Gastrocnemius medialis (tissue), 4 donors: ENCODE results near the gene GALNT6. TPM values are rescaled to one million over a fixed set of nuclear protein-coding genes. Genes with fewer than 3 reads are reported as not detected.
"Not testable (repeated sequence)": the region's sequence is repeated elsewhere in the genome, so short reads cannot be mapped to it uniquely, and the experiment has no call there.

ENCODE experiments used
- ATAC-seq, 2 donors: fragments of 150-250 bp; one replicate each; pipeline ENCODE4 v1.9.1; 2016
- DNase-seq, 2 donors: peaks; one replicate each; pipeline ENCODE4 v3.0.0-alpha.2; 2019
- H3K27ac ChIP-seq, 4 donors: fragments of 200-600 bp; sonication (generic); 1 replicate in 1 of 4; 2 replicates in 3 of 4; pipeline ENCODE4 v1.5.1; 2016 to 2018; ENCODE audit warnings: mild to moderate bottlenecking in 2 of 4, moderate library complexity in 1 of 4
- H3K27me3 ChIP-seq, 3 donors: fragments of 200-600 bp; sonication (generic) in 2 of 3; 1 replicate in 1 of 3; 2 replicates in 2 of 3; pipeline versions ENCODE4 v1.5.1 to v1.6.0; 2016 to 2019; ENCODE audit warnings: mild to moderate bottlenecking in 1 of 3, moderate library complexity in 1 of 3
- H3K36me3 ChIP-seq, 2 donors: fragments of 200-600 bp; sonication (generic) in 1 of 2; one replicate each; pipeline ENCODE4 v1.5.1; 2017 to 2018
- H3K4me1 ChIP-seq, 2 donors: fragments of 200-600 bp; sonication (generic) in 1 of 2; one replicate each; pipeline ENCODE4 v1.5.1; 2016 to 2017; ENCODE audit warnings: mild to moderate bottlenecking in 2 of 2
- H3K4me3 ChIP-seq, 4 donors: fragments of 200-600 bp; sonication (generic) in 3 of 4; 1 replicate in 1 of 4; 2 replicates in 3 of 4; pipeline ENCODE4 v1.5.1; 2016 to 2019; ENCODE audit warnings: mild to moderate bottlenecking in 2 of 4
- H3K9me3 ChIP-seq, 3 donors: fragments of 200-600 bp; sonication (generic) in 2 of 3; 1 replicate in 1 of 3; 2 replicates in 2 of 3; pipeline ENCODE4 v1.5.1; 2016 to 2019
- POLR2A ChIP-seq, 2 donors: fragments of 450-650 bp; IDR thresholded peaks; one replicate each; pipeline ENCODE4 v1.6.1; 2017; ENCODE audit warnings: antibody characterized with exemption in 2 of 2, mild to moderate bottlenecking in 2 of 2, moderate library complexity in 2 of 2
- in situ Hi-C, 4 donors: fragments of 200-750 bp; cut with MboI; loops; one replicate each; pipeline versions ENCODE4 v1.15.0 to v1.8.0; 2017; ENCODE audit warnings: low sequenced_read_pairs in 4 of 4
- intact Hi-C: fragments of 100-400 bp; cut with DNase I; formaldehyde crosslinking; loops from one replicate; pipeline ENCODE4 v1.15.1; 2023; ENCODE audit warnings: low total_unique reads
- total RNA-seq, 4 donors: library from RNA; depleted of rRNA; stranded (reverse); fragments of >200 nt; gene quantifications; one replicate each; pipeline versions ENCODE4 v1.1.0 to v1.2.3, GENCODE V29; 2016
- TF ChIP-seq, protein P1 (sequence below), 5 experiments: fragments of 450-650 bp in 3 of 5; fragments of 200-600 bp in 2 of 5; sonication (generic) in 2 of 5; IDR thresholded peaks in 4 of 5; conservative IDR thresholded peaks in 1 of 5; 1 replicate in 4 of 5; 2 replicates in 1 of 5; pipeline ENCODE4 v1.5.1; 2016 to 2019; ENCODE audit warnings: antibody characterized with exemption in 5 of 5, mild to moderate bottlenecking in 3 of 5, moderate library complexity in 3 of 5

GALNT6 gene
- total RNA-seq, 4 donors from 2014 or later = 0.24 to 0.51 (median 0.37) TPM

DNA sequence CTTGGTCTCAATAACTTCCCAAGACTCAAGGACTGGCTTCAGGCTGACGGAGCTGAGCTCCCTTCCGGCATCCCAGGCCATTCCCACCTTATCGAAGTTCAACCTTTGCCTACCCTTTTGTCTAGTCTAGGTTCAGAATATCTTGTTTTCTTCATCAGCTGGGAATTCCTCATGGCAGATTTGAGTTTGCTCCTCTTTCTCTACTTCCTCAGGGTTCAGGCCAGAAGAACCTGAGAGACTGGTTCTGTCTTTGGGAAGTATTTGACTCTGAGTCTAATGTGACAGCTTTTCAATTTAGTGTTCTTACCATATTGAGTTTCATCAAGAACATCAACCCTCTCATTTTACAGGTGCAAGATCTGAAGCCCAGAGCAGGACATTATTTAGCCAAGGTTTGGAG, 69.3 kb downstream of the GALNT6 start:
- Histone ChIP-seq H3K9me3 (no peaks in the 10 kb centered on the region), H3K4me1 (peaks cover 0 to 2% of the 10 kb centered on the region in 2 donors), H3K27me3 (no peaks in the 10 kb centered on the region), H3K4me3 (no peak overlapping the region), H3K27ac (no peak overlapping the region), H3K36me3 (no peaks in the 10 kb centered on the region)
- intact Hi-C loops = no loop called here
- ATAC-seq (no peak), DNase-seq (no peak)
- TF ChIP-seq, protein P1, sequence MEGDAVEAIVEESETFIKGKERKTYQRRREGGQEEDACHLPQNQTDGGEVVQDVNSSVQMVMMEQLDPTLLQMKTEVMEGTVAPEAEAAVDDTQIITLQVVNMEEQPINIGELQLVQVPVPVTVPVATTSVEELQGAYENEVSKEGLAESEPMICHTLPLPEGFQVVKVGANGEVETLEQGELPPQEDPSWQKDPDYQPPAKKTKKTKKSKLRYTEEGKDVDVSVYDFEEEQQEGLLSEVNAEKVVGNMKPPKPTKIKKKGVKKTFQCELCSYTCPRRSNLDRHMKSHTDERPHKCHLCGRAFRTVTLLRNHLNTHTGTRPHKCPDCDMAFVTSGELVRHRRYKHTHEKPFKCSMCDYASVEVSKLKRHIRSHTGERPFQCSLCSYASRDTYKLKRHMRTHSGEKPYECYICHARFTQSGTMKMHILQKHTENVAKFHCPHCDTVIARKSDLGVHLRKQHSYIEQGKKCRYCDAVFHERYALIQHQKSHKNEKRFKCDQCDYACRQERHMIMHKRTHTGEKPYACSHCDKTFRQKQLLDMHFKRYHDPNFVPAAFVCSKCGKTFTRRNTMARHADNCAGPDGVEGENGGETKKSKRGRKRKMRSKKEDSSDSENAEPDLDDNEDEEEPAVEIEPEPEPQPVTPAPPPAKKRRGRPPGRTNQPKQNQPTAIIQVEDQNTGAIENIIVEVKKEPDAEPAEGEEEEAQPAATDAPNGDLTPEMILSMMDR (IDR thresholded peaks at IDR 0.05 in 4 of 5, conservative IDR thresholded peaks at IDR 0.05 in 1 of 5) = no peak
- TF ChIP-seq POLR2A (IDR thresholded peaks at IDR 0.05) = no peak
- in situ Hi-C loops = no loop called here

- TF ChIP-seq POLR2A (IDR thresholded peaks at IDR 0.05) = no peak
- TF ChIP-seq, protein P1 (IDR thresholded peaks at IDR 0.05 in 4 of 5, conservative IDR thresholded peaks at IDR 0.05 in 1 of 5) = no peak
- H3K9me3 ChIP-seq = no peaks in the 10 kb centered on the region
- ATAC-seq (no peak), DNase-seq (no peak)
- intact Hi-C loops = no loop called here
- no peak overlapping the region for H3K4me3 ChIP-seq
- in situ Hi-C loops = no loop called here
- no peaks in the 10 kb centered on the region for H3K4me1 ChIP-seq
- no peak overlapping the region for H3K27ac ChIP-seq
- H3K27me3 ChIP-seq = no peaks in the 10 kb centered on the region
- H3K36me3 ChIP-seq = no peaks in the 10 kb centered on the region
Measured at GRCh38 chr12:51320695-51321320, 70.4 kb downstream of the GALNT6 start.

GRCh38 chr12:51320311-51320694, 70.9 kb downstream of the GALNT6 start:
- Histone ChIP-seq H3K4me3 (no peak overlapping the region), H3K4me1 (no peaks in the 10 kb centered on the region), H3K36me3 (no peaks in the 10 kb centered on the region), H3K27me3 (no peaks in the 10 kb centered on the region), H3K9me3 (no peaks in the 10 kb centered on the region), H3K27ac (no peak overlapping the region)
- intact Hi-C loops (no loop called here), in situ Hi-C loops (no loop called here)
- no peak for ATAC-seq
- no peak for TF ChIP-seq POLR2A (IDR thresholded peaks at IDR 0.05)
- TF ChIP-seq, protein P1 (IDR thresholded peaks at IDR 0.05 in 4 of 5, conservative IDR thresholded peaks at IDR 0.05 in 1 of 5) = no peak
- no peak for DNase-seq

DNA sequence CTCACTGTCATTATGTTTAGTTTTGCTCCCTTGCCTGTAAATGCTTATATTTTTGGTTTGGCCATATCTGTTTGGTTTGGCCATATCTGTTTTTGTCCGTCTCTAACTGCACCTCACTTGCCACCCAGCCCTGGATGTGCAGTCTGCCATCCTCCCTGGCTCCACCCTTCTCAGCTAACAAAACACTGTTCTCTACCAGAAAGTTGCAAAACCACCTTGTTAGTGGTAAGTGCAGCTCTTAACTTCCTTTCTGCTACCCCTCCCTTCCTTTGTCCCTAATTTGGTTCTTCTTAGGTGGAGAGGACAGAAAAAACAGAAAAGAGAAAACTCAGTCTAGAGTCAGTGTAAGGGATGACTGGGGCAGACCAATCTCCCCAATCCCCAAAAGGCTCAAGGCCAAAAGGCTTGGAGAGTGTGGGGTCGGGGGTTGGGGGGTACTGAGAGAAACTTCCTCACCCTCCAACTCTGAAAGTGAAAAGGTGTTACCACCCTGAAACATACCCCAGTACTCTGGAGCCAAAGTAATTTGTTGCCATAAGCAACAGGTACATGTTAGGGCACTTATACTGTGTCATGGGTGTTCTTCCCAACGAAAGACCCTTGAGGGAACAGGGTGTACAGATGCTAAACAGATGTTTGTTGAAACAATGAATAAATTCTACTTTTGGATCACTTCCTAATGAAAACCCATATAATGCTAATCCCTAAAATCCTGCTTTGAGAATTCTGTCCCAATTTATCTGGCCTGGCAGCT, 72.2 kb downstream of the GALNT6 start:
- Histone ChIP-seq H3K27me3 (no peaks in the 10 kb centered on the region), H3K36me3 (no peaks in the 10 kb centered on the region), H3K9me3 (no peaks in the 10 kb centered on the region), H3K27ac (no peak overlapping the region), H3K4me3 (no peak overlapping the region), H3K4me1 (no peaks in the 10 kb centered on the region)
- TF ChIP-seq, protein P1 (IDR thresholded peaks at IDR 0.05 in 4 of 5, conservative IDR thresholded peaks at IDR 0.05 in 1 of 5) = no peak
- no peak for TF ChIP-seq POLR2A (IDR thresholded peaks at IDR 0.05)
- ATAC-seq = no peak
- intact Hi-C loops (no loop called here), in situ Hi-C loops (no loop called here)
- DNase-seq = no peak

DNA sequence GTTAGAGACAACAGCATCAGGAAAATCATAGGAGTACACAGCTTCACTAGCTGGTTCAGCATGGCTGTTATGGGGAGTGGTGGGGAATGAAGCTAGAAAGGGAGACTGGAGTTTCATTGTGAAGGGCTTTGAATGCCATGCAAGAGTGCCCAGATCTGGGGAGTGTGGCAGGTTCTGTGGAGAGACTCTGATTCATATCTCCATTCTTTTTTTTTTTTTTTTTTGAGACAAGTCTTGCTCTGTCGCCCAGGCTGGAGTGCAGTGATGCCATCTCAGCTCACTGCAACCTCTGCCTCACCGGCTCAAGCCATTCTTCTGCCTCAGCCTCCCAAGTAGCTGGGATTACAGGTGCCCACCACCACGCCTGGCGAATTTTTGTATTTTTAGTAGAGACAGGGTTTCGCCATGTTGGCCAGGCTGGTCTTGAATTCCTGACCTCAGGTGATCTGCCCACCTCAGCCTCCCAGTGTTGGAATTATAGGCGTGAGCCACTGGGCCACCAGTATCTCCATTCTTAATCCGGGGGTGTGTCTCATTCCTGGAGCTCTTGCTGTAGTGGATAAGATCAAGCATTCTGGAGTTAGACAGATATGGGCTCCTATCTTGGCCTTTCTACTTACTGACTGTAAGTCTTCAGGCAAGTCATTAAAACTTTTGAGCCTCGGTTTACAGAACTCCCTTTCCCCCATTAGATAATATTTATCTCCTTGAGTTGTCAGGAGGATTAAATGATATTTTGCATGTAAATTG, 73.0 kb downstream of the GALNT6 start:
- H3K9me3 ChIP-seq, H3K27me3 ChIP-seq, H3K4me1 ChIP-seq, H3K4me3 ChIP-seq, ATAC-seq, intact Hi-C loops, H3K36me3 ChIP-seq, in situ Hi-C loops, H3K27ac ChIP-seq, DNase-seq: not testable (repeated sequence)
